GM19468 (cell line): ENCODE measurements around the gene EFNA1.
"Not testable (repeated sequence)": the region's sequence is repeated elsewhere in the genome, so short reads cannot be mapped to it uniquely, and the experiment has no call there.

ENCODE experiments used
- ATAC-seq: cut with Tn5 transposase; IDR thresholded peaks from one replicate; pipeline ENCODE4 v1.9.1; 2021; ENCODE audit warnings: mild to moderate bottlenecking, moderate library complexity, moderate number of reproducible peaks; ENCODE audit not compliant: unreplicated experiment; ENCODE audit errors: extremely low read depth

EFNA1 gene

DNA sequence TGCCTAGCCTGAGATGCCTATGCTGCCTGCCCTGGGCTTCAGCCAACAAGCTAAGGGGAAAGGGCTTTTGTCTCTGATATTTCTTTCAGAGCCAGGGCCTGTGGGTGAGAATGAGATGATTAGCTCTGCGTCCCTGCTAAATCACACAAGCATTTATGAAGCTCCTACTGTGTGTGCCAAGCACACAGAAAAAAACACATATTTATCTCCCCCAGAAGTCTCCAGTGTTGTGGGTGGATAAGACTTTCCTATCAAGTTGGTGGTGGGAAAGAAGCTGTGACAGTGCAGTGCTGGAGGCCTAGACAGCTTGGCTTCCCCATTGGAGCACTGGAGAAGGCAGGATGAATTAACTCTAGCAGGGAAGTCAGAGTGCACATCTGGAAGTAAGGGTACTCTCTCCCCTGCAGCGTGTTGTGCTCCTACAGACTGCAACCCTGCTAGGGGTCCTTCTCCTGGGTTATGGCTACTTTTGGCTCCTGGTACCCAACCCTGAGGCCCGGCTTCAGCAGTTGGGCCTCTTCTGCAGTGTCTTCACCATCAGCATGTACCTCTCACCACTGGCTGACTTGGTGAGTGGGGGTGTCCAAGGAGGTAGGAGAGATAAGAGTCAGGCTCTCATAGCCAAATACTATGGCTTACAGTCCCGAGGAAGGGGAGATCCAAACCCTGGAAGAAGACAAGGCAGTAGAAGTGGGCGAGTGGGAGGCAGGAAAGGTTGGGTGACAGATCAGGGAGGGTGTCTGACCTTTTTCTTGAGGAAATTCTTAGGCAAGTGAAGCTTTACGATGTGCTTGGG, 9.7 kb downstream of the EFNA1 start:
- no peak for ATAC-seq

DNA sequence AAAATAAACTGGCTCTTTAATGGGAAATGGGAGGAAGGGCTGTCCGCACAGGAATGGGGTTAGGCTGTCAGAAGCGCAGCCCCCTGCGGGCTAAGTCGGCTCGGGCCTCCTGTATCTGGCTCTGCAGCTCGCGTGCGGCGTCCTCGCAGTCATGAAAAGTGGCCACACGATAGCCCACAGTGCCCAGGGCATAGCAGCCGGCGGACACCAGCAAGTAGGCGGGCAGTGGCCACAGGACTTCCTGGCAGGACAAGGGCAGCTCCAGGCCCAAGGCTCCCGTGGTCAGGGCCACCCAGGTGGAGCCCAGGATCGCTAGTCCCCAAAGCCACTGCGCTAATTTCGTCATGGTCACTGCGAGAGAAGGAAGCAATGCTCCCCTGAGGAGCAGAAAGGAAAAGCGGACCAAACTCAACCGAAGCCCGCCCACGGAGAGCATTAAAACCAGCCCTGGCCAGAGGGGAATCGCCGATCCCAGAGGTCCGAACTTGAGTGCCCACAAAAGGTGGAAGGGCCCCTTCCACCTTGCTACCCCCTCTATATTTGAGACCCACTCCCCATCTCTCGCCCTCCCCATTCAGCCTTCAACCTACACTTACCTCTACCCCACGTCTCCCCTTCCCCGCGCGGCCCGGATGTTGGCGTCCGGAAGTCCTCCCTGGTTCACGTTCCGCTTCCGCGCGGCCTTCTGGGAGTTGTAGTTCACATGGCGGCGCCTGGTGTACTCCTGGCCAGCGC, 12.4 kb downstream of the EFNA1 start, which contains the start of gene DPM3:
Gene DPM3, minus strand, starts transcription at position 637 of the 735 bp plus-strand sequence. Its CDS starts 291 bp downstream, at position 346.
- ATAC-seq: no peak

- ATAC-seq: no peak
Measured at GRCh38 chr1:155140630-155140953, 12.9 kb downstream of the EFNA1 start.

DNA sequence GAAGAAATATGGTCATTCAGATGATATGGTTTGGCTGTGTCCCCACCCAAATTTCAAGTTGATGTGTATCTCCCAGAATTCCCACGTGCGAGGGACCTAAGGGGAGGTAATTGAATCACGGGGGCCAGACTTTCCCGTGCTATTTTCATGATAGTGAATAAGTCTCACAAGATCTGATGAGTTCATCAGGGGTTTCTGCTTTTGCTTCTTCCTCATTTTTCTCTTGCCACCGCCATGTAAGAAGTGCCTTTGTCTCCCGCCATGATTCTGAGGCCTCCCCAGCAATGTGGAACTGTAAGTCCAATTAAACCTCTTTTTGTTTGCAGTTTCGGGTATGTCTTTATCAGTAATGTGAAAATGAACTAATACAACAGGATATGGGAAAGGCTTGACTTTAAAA, 14.1 kb downstream of the EFNA1 start:
- ATAC-seq: no peak

DNA sequence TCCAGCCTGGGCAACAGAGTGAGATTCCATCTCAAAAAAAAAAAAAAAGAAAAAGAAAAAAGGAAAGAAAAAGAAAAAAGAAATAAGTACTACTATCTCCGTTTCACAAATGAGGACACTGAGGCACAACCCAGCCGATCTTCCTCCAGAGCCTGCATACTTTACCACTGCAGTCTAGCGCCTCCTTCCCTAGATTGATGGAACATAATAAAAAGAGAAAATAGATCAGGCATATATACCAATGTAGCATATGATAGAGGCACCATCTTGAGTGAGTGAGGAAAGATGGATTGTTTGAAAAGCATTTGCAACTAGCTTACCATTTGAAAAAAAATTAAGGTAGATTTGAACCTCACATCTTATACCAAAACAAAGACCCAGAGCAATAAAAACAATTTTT, 17.8 kb downstream of the EFNA1 start:
- ATAC-seq: no peak

GRCh38 chr1:155155996-155156643, 28.4 kb downstream of the EFNA1 start:
- ATAC-seq: not testable (repeated sequence)

GRCh38 chr1:155158991-155159390, 31.3 kb downstream of the EFNA1 start:
- ATAC-seq: no peak

- no peak for ATAC-seq
Measured at GRCh38 chr1:155160128-155160527, 32.5 kb downstream of the EFNA1 start.

DNA sequence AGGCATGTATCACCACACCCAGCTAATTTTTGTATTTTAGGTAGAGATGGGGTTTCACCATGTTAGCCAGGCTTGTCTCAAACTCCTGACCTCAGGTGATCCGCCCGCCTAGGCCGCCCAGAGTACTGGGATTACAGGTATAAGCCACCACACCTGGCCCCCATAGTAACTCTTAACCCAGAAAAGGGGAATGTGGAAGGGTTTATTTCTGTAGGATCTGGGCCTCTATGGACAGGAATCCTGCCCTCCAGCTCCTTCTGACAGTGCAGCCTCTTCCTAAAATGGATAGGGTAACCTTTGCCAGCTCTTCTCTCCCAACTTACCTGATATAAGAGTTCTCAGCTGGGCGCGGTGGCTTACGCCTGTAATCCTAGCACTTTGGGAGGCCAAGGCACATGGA, 35.0 kb downstream of the EFNA1 start:
- ATAC-seq: not testable (repeated sequence)

DNA sequence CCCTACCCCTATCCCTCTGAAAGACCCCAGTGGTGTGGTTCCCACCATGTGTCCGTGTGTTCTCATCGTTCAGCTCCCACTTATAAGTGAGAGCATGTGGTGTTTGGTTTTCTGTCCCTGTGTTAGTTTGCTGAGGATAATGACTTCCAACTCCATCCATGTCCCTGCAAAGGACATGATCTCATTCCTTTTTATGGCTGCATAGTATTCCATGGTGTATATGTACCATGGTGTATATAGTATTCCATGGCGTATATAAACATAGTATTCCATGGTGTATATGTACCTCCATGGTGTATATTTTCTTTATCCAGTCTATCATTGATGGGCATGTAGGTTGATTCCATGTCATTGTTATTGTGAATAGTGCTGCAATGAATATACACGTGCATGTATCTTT, 36.1 kb downstream of the EFNA1 start:
- not testable (repeated sequence) for ATAC-seq

DNA sequence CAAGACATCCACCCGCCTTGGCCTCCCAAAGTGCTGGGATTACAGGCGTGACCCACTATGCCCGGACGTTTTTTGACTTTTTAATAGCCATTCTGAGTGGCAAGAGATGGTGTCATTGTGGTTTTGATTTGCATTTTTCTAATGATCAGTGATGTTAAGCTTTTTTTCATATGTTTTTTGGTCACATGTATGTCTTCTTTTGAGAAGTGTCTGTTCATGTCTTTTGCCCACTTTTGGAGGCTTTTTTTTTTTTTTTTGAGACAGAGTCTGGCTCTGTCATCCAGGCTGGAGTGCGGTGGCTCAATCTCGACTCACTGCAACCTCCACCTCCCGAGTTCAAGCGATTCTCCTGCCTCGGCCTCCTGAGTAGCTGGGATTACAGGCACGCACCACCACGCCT, 36.9 kb downstream of the EFNA1 start:
- not testable (repeated sequence) for ATAC-seq

DNA sequence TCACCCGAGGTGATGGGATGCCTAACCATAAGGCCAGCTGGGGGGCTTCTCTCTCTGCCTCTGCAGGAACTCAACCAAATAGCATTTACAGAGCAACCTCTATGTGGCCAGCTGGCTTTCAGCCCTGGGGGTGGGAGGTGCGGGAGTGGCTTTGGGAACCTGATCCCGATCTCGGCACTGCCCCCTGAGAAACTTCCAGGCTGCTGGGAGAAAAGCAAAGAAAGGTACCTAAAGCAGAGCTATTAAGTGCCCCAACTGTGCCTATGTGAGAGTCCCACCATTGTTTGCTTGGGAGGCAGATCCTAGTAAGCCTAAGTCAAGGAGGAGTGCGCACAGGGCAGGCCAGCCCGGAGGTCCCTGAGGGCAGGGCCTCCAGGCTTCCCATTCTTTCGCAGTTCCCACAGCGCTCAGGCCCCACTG, 38.4 kb downstream of the EFNA1 start:
- no peak for ATAC-seq

GRCh38 chr1:155166471-155167165, 38.9 kb downstream of the EFNA1 start:
- ATAC-seq: no peak

GRCh38 chr1:155167166-155168104, 39.8 kb downstream of the EFNA1 start:
- ATAC-seq: no peak

DNA sequence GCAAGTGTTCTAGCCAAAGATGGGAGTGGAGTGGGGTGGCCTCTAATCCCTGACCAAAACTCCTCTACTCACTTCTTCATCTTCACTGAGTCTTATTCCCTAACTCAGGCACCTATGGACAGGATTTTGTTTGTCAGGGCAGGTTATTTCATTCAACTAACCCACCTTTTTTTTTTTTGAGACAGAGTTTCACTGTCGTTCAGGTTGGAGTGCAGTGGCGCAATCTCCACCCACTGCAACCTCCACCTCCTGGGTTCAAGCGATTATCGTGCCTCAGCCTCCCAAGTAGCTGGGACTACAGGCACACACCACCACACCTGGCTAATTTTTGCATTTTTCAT, 40.4 kb downstream of the EFNA1 start:
- not testable (repeated sequence) for ATAC-seq

DNA sequence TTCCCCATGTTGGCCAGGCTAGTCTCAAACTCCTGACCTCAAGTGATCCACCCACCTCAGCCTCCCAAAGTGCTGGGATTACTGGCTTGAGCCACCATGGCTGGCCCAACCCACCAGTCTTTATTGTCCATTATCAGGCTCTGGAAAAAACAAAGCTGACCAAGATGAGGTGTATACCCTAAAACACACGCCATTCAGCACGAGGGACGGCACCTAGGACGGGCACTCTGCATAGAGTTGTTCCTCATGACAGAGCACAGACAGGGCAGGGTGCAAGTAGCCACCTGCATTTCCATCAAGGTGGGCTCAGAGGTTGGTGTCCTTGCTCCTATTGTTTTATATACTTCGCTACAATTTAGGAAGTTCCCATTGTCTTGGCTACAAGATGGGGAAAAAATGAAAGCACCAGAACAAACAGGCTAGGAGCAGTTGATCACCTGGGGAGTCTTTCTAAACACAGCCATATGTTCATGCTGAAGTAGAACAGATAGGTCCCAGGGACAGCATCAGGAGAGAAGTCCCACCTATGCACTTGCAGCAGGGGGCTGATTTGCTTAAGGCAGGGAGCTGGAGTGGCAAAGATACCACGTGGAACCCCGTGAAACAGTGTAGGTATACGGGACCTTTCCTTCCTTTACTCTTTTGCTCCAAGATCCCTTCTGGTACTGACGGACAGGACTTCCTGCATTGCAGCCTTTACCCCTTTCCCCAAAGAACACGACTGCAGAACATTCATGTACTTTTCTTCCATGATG, 41.0 kb downstream of the EFNA1 start:
- ATAC-seq: no peak

- no peak for ATAC-seq
Measured at GRCh38 chr1:155169541-155169940, 41.9 kb downstream of the EFNA1 start.

DNA sequence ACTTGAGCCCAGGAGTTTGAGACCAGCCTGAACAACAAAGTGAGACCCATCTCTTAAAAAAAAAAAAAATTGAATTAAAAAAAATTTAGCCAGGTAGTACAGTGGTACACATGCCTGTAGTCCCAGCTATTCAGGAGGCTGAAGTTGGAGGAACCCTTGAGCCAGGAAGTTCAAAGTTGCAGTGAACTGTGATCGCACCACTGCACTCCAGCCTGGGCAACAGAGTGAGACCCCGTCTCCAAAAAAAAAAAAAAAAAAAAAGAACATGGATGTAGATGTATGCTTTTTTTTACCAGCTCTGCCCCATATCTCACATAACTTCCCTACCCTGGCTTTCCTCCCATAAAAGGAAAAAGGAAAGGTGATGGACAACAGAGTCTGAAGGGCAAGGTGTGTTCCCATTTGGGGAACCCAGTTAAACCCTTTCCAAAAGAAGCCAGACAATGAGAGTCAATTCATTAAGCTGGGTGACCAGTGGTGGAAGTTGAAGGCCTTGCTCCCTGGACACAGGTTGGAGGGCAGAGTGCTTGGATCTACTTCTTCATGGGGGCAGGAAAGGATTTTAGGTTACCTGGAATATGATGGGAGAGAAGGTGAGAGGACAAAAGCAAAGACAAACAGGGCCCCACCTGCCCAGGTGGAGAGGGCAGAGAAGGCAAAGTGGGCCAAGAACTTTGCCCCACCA, 42.6 kb downstream of the EFNA1 start:
- no peak for ATAC-seq
